OCI-LY7 (cell line): ENCODE results near the gene CDH23.

Source experiments
- CTCF ChIP-seq: fragments of 200-600 bp; sonication (generic); conservative IDR thresholded peaks from 2 replicates; pipeline ENCODE4 v1.5.1; 2014; ENCODE audit warnings: mild to moderate bottlenecking, antibody characterized with exemption, low read length, moderate library complexity, mixed read lengths
- EZH2phosphoT487 ChIP-seq: fragments of 200-600 bp; sonication (generic); IDR thresholded peaks from 2 replicates; pipeline ENCODE4 v1.6.1; 2018; ENCODE audit warnings: low read depth, borderline replicate concordance, mild to moderate bottlenecking, mixed run types, antibody characterized with exemption, low read length, moderate library complexity, mixed read lengths

DNA sequence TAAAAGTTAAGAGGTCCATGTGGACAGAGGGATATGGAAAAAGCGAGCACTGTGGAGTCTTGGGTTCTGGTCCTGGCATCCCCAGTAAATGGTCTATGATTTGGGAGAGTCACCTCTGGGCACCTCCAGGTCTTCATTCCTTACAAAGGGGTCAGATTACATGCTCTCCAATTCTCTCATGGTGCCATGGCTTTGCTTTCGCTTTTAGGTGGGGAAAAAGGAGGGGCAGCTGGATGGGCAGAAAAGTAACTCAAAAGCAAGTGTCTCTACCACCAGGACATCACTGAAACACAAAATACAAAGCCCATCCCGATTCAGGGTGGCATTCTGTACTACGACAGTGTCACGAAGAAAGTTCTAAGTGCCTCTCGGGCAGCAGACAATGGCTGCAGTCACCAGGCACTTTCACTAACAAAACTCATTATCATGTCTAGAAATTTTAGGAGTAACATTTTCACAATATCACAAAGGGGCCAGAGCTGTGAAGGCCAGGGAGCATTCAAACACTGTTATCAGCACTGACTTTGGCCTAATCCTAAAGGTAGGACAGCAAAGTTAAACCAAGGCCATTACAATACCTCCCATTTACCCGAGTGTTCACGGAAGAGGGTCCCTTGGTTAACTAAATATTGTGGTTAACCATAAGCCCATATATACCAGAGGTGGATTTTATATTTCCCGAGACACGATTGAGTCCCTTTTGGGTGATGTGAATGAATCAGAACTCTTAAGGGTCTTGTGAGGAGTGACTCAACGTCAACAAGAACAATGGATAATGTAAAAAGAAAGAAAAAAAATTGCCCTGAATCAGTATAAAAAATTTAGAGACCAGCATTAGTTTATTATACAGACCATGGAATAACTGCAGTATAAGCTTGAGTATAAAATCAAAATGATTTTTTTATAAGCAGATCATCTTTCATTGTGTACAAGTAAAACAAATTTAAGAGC, 451.9 kb downstream of the CDH23 start:
- no peak for TF ChIP-seq CTCF
- TF ChIP-seq EZH2phosphoT487: no peak
